Neural progenitor cell (in vitro differentiated cells): ENCODE data around the gene PRDX3. TPM values are rescaled to one million over a fixed set of nuclear protein-coding genes. Genes with fewer than 3 reads are reported as not detected.

Experiments
- DNase-seq: peaks from one replicate; pipeline ENCODE4 v3.0.0-alpha.2; 2016; ENCODE audit warnings: low spot score
- H2AFZ ChIP-seq: fragments of 200-600 bp; sonication (generic); replicated peaks from 2 replicates; pipeline ENCODE4 v1.6.1; 2016; ENCODE audit warnings: antibody characterized with exemption
- H3F3A ChIP-seq: fragments of 200-600 bp; sonication (generic); 2 replicates; pipeline ENCODE4 v1.6.1; 2016; ENCODE audit warnings: antibody characterized with exemption, low read depth
- H3K27ac ChIP-seq: fragments of 200-600 bp; sonication (generic); 2 replicates; pipeline ENCODE4 v1.5.1; 2016; ENCODE audit warnings: mild to moderate bottlenecking
- H3K27me3 ChIP-seq: fragments of 200-600 bp; sonication (generic); 2 replicates; pipeline ENCODE4 v1.6.1; 2016; ENCODE audit warnings: mild to moderate bottlenecking, moderate library complexity
- H3K36me3 ChIP-seq: fragments of 200-600 bp; sonication (generic); 2 replicates; pipeline ENCODE4 v1.5.1; 2016
- H3K4me1 ChIP-seq: fragments of 200-600 bp; sonication (generic); 2 replicates; pipeline ENCODE4 v1.6.1; 2016; ENCODE audit warnings: mixed run types
- H3K4me2 ChIP-seq: fragments of 200-600 bp; sonication (generic); 2 replicates; pipeline ENCODE4 v1.6.1; 2016
- H3K4me3 ChIP-seq: fragments of 200-600 bp; sonication (generic); 2 replicates; pipeline ENCODE4 v1.5.1; 2016
- H3K79me2 ChIP-seq: fragments of 200-600 bp; sonication (generic); 2 replicates; pipeline ENCODE4 v1.6.1; 2016; ENCODE audit warnings: low read depth
- H3K9ac ChIP-seq: fragments of 200-600 bp; sonication (generic); 2 replicates; pipeline ENCODE4 v1.6.1; 2016
- H3K9me3 ChIP-seq: fragments of 200-600 bp; sonication (generic); 2 replicates; pipeline ENCODE4 v1.5.1; 2016; ENCODE audit warnings: low read depth
- H4K20me1 ChIP-seq: fragments of 200-600 bp; sonication (generic); 2 replicates; pipeline ENCODE4 v1.6.1; 2016; ENCODE audit warnings: low read depth
- H3K27ac Mint-ChIP-seq: 3 replicates; pipeline ENCODE4 v1.8.0; 2021; ENCODE audit warnings: mixed read lengths
- H3K27me3 Mint-ChIP-seq: 2 replicates; pipeline ENCODE4 v1.8.0; 2022; ENCODE audit warnings: low read depth, mild to moderate bottlenecking, inconsistent platforms, moderate library complexity, mixed read lengths; ENCODE audit not compliant: insufficient read depth
- H3K36me3 Mint-ChIP-seq: 3 replicates; pipeline ENCODE4 v1.8.0; 2021; ENCODE audit warnings: mixed read lengths
- H3K4me1 Mint-ChIP-seq: 3 replicates; pipeline ENCODE4 v1.8.0; 2021; ENCODE audit warnings: mixed read lengths
- H3K4me3 Mint-ChIP-seq: 3 replicates; pipeline ENCODE4 v1.8.0; 2021; ENCODE audit warnings: mild to moderate bottlenecking, moderate library complexity, mixed read lengths
- H3K9me3 Mint-ChIP-seq: 3 replicates; pipeline ENCODE4 v1.8.0; 2020; ENCODE audit warnings: mixed read lengths
- CTCF ChIP-seq: fragments of 200-600 bp; sonication (generic); IDR thresholded peaks from 2 replicates; pipeline ENCODE4 v1.5.1; 2017; ENCODE audit warnings: antibody characterized with exemption, mild to moderate bottlenecking
- EZH2 ChIP-seq: fragments of 200-600 bp; sonication (generic); IDR thresholded peaks from 2 replicates; pipeline ENCODE4 v1.6.1; 2017; ENCODE audit warnings: antibody characterized with exemption, mild to moderate bottlenecking, moderate library complexity
- EZH2phosphoT487 ChIP-seq: fragments of 200-600 bp; sonication (generic); IDR thresholded peaks from 2 replicates; pipeline ENCODE4 v1.6.1; 2017; ENCODE audit warnings: antibody characterized with exemption
- total RNA-seq: library from RNA; depleted of rRNA; stranded (reverse); fragments of >200 nt; gene quantifications from 2 replicates; pipeline ENCODE4 v1.2.3, GENCODE V29; 2015; ENCODE audit warnings: low replicate concordance

Gene PRDX3
- total RNA-seq, 1 donor from 2014 or later = 405 TPM

GRCh38 chr10:119221201-119221600, 42.6 kb upstream of the PRDX3 start:
- TF ChIP-seq EZH2 = no peak
- Histone ChIP-seq H3K4me3 (no peak overlapping the region), H4K20me1 (no peaks in the 10 kb centered on the region), H3K4me1 (peaks cover 28% of the 10 kb centered on the region), H3K27ac (no peak overlapping the region), H3K9me3 (no peaks in the 10 kb centered on the region), H2AFZ (no peak overlapping the region), H3K9ac (no peak overlapping the region), H3F3A (no peaks in the 10 kb centered on the region), H3K27me3 (no peaks in the 10 kb centered on the region), H3K79me2 (no peaks in the 10 kb centered on the region), H3K4me2 (no peak overlapping the region), H3K36me3 (no peaks in the 10 kb centered on the region)
- no peak for DNase-seq
- Mint-ChIP-seq H3K27me3 (no peaks in the 10 kb centered on the region), H3K4me1 (peaks cover 29% of the 10 kb centered on the region), H3K27ac (no peak overlapping the region), H3K9me3 (no peaks in the 10 kb centered on the region), H3K4me3 (no peak overlapping the region), H3K36me3 (peaks cover 1% of the 10 kb centered on the region)

- H3K36me3 Mint-ChIP-seq = peaks cover 1% of the 10 kb centered on the region
- no peak overlapping the region for H3K4me3 Mint-ChIP-seq
- Histone ChIP-seq H3K9ac (no peak overlapping the region), H3K36me3 (no peaks in the 10 kb centered on the region), H4K20me1 (no peaks in the 10 kb centered on the region), H3K79me2 (no peaks in the 10 kb centered on the region), H2AFZ (no peak overlapping the region), H3K4me3 (no peak overlapping the region), H3K4me1 (peaks cover 28% of the 10 kb centered on the region), H3K27me3 (no peaks in the 10 kb centered on the region), H3K9me3 (no peaks in the 10 kb centered on the region), H3K4me2 (no peak overlapping the region), H3K27ac (no peak overlapping the region), H3F3A (no peaks in the 10 kb centered on the region)
- H3K4me1 Mint-ChIP-seq = peaks cover 29% of the 10 kb centered on the region
- TF ChIP-seq EZH2phosphoT487 = no peak
- no peak for TF ChIP-seq EZH2
- no peak for TF ChIP-seq CTCF
- DNase-seq = no peak
- H3K9me3 Mint-ChIP-seq = no peaks in the 10 kb centered on the region
- H3K27me3 Mint-ChIP-seq = no peaks in the 10 kb centered on the region
- no peak overlapping the region for H3K27ac Mint-ChIP-seq
Measured at GRCh38 chr10:119219871-119220270, 41.3 kb upstream of the PRDX3 start.

- no peak overlapping the region for H3K4me3 Mint-ChIP-seq
- H3K4me1 Mint-ChIP-seq = peaks cover 27% of the 10 kb centered on the region
- Histone ChIP-seq H3K27ac (no peak overlapping the region), H3K79me2 (no peaks in the 10 kb centered on the region), H3K9me3 (no peaks in the 10 kb centered on the region), H2AFZ (no peak overlapping the region), H3K9ac (no peak overlapping the region), H3K4me1 (peaks cover 23% of the 10 kb centered on the region), H3K4me2 (no peak overlapping the region), H3K27me3 (no peaks in the 10 kb centered on the region), H4K20me1 (no peaks in the 10 kb centered on the region), H3F3A (no peaks in the 10 kb centered on the region), H3K36me3 (no peaks in the 10 kb centered on the region), H3K4me3 (no peak overlapping the region)
- DNase-seq = no peak
- no peak for TF ChIP-seq EZH2
- H3K9me3 Mint-ChIP-seq = no peaks in the 10 kb centered on the region
- H3K27me3 Mint-ChIP-seq = no peaks in the 10 kb centered on the region
- H3K36me3 Mint-ChIP-seq = peaks cover 3% of the 10 kb centered on the region
- H3K27ac Mint-ChIP-seq = no peak overlapping the region
Measured at GRCh38 chr10:119217991-119218490, 39.4 kb upstream of the PRDX3 start.

- H3K4me3 ChIP-seq = no peak overlapping the region
- no peaks in the 10 kb centered on the region for H3K36me3 ChIP-seq
- H2AFZ ChIP-seq = no peak overlapping the region
- H3K4me1 Mint-ChIP-seq = peaks cover 26% of the 10 kb centered on the region
- no peak overlapping the region for H3K9ac ChIP-seq
- H4K20me1 ChIP-seq = no peaks in the 10 kb centered on the region
- no peak overlapping the region for H3K4me2 ChIP-seq
- H3K36me3 Mint-ChIP-seq = peaks cover 3% of the 10 kb centered on the region
- H3K4me3 Mint-ChIP-seq = no peak overlapping the region
- DNase-seq = no peak
- no peaks in the 10 kb centered on the region for H3F3A ChIP-seq
- no peak overlapping the region for H3K27ac Mint-ChIP-seq
- no peaks in the 10 kb centered on the region for H3K9me3 ChIP-seq
- H3K79me2 ChIP-seq = no peaks in the 10 kb centered on the region
- H3K27ac ChIP-seq = no peak overlapping the region
- no peaks in the 10 kb centered on the region for H3K27me3 ChIP-seq
- peaks cover 17% of the 10 kb centered on the region for H3K4me1 ChIP-seq
- H3K9me3 Mint-ChIP-seq = no peaks in the 10 kb centered on the region
- TF ChIP-seq EZH2 (no peak), CTCF (no peak), EZH2phosphoT487 (no peak)
- H3K27me3 Mint-ChIP-seq = no peaks in the 10 kb centered on the region
Measured at GRCh38 chr10:119217401-119217800, 38.8 kb upstream of the PRDX3 start.
